Activated naive CD8-positive, alpha-beta T cell treated with anti-CD3 and anti-CD28 coated beads, Interleukin-2, amount 50 U/mL, for 24 hours (primary cell): ENCODE results near the gene INIP.

Experiments used
- ATAC-seq: fragments of 150-1000 bp; cut with Tn5 transposase; one replicate; pipeline ENCODE4 v1.10.0; 2021
- DNase-seq: peaks from one replicate; pipeline ENCODE4 v3.0.0; 2021
- H3K27ac Mint-ChIP-seq: one replicate; pipeline ENCODE4 v1.8.0; 2021; ENCODE audit warnings: mild to moderate bottlenecking, mixed read lengths
- H3K27me3 Mint-ChIP-seq: one replicate; pipeline ENCODE4 v1.8.0; 2021; ENCODE audit warnings: mixed read lengths
- H3K36me3 Mint-ChIP-seq: one replicate; pipeline ENCODE4 v1.8.0; 2021; ENCODE audit warnings: low read depth, mixed read lengths
- H3K4me1 Mint-ChIP-seq: one replicate; pipeline ENCODE4 v1.8.0; 2021; ENCODE audit warnings: mixed read lengths
- H3K4me3 Mint-ChIP-seq: one replicate; pipeline ENCODE4 v1.8.0; 2021; ENCODE audit warnings: mild to moderate bottlenecking, moderate library complexity, mixed read lengths
- H3K9me3 Mint-ChIP-seq: one replicate; pipeline ENCODE4 v1.8.0; 2021; ENCODE audit warnings: mixed read lengths

INIP gene

GRCh38 chr9:112670991-112671625, 46.8 kb downstream of the INIP start:
- ATAC-seq (no peak), DNase-seq (no peak)
- H3K4me3 Mint-ChIP-seq, result no peak overlapping the region
- H3K9me3 Mint-ChIP-seq, result no peaks in the 10 kb centered on the region
- H3K27me3 Mint-ChIP-seq, result no peaks in the 10 kb centered on the region
- no peaks in the 10 kb centered on the region for H3K4me1 Mint-ChIP-seq
- H3K36me3 Mint-ChIP-seq, result no peaks in the 10 kb centered on the region
- H3K27ac Mint-ChIP-seq, result no peak overlapping the region

- Mint-ChIP-seq H3K36me3 (no peaks in the 10 kb centered on the region), H3K27me3 (no peaks in the 10 kb centered on the region)
Observed at GRCh38 chr9:112669326-112669725, 48.6 kb downstream of the INIP start.

GRCh38 chr9:112665347-112665746, 52.6 kb downstream of the INIP start:
- Mint-ChIP-seq H3K36me3 (no peaks in the 10 kb centered on the region), H3K4me3 (no peak overlapping the region), H3K27me3 (no peaks in the 10 kb centered on the region), H3K27ac (no peak overlapping the region), H3K4me1 (no peaks in the 10 kb centered on the region), H3K9me3 (no peaks in the 10 kb centered on the region)
- no peak for DNase-seq
- no peak for ATAC-seq

More at GRCh38 chr9:112669326-112669725, 48.6 kb downstream of the INIP start:
- no peaks in the 10 kb centered on the region for H3K4me1 Mint-ChIP-seq
- H3K27ac Mint-ChIP-seq, result no peak overlapping the region
- no peaks in the 10 kb centered on the region for H3K9me3 Mint-ChIP-seq
- DNase-seq (no peak), ATAC-seq (no peak)
- H3K4me3 Mint-ChIP-seq, result no peak overlapping the region

GRCh38 chr9:112664531-112664930, 53.4 kb downstream of the INIP start:
- ATAC-seq (no peak), DNase-seq (no peak)
- Mint-ChIP-seq H3K27me3 (no peaks in the 10 kb centered on the region), H3K27ac (no peak overlapping the region), H3K9me3 (no peaks in the 10 kb centered on the region), H3K36me3 (no peaks in the 10 kb centered on the region), H3K4me1 (no peaks in the 10 kb centered on the region), H3K4me3 (no peak overlapping the region)

- no peak for ATAC-seq
- no peak for DNase-seq
Observed at GRCh38 chr9:112663681-112664080, 54.2 kb downstream of the INIP start.

GRCh38 chr9:112659906-112660305, 58.0 kb downstream of the INIP start:
- Mint-ChIP-seq H3K36me3 (no peaks in the 10 kb centered on the region), H3K27ac (no peak overlapping the region), H3K4me3 (no peak overlapping the region), H3K4me1 (no peaks in the 10 kb centered on the region), H3K27me3 (no peaks in the 10 kb centered on the region), H3K9me3 (no peaks in the 10 kb centered on the region)
- DNase-seq (no peak), ATAC-seq (no peak)

More at GRCh38 chr9:112663681-112664080, 54.2 kb downstream of the INIP start:
- no peaks in the 10 kb centered on the region for H3K36me3 Mint-ChIP-seq
- no peaks in the 10 kb centered on the region for H3K9me3 Mint-ChIP-seq
- H3K4me1 Mint-ChIP-seq, result no peaks in the 10 kb centered on the region
- no peak overlapping the region for H3K4me3 Mint-ChIP-seq
- no peak overlapping the region for H3K27ac Mint-ChIP-seq
- H3K27me3 Mint-ChIP-seq, result no peaks in the 10 kb centered on the region

GRCh38 chr9:112655668-112656067, 62.2 kb downstream of the INIP start:
- no peaks in the 10 kb centered on the region for H3K4me1 Mint-ChIP-seq
- H3K27me3 Mint-ChIP-seq, result no peaks in the 10 kb centered on the region
- H3K36me3 Mint-ChIP-seq, result no peaks in the 10 kb centered on the region
- DNase-seq (no peak), ATAC-seq (no peak)
- no peak overlapping the region for H3K27ac Mint-ChIP-seq
- peaks cover 2% of the 10 kb centered on the region for H3K9me3 Mint-ChIP-seq
- H3K4me3 Mint-ChIP-seq, result no peak overlapping the region

- DNase-seq (no peak), ATAC-seq (no peak)
- no peaks in the 10 kb centered on the region for H3K27me3 Mint-ChIP-seq
- no peaks in the 10 kb centered on the region for H3K4me1 Mint-ChIP-seq
- no peak overlapping the region for H3K4me3 Mint-ChIP-seq
- peaks cover 4% of the 10 kb centered on the region for H3K36me3 Mint-ChIP-seq
- no peak overlapping the region for H3K27ac Mint-ChIP-seq
- peaks cover 12% of the 10 kb centered on the region for H3K9me3 Mint-ChIP-seq
Observed at GRCh38 chr9:112654282-112654681, 63.6 kb downstream of the INIP start.

GRCh38 chr9:112648624-112649023, 69.3 kb downstream of the INIP start:
- H3K27ac Mint-ChIP-seq, result no peak overlapping the region
- no peaks in the 10 kb centered on the region for H3K4me1 Mint-ChIP-seq
- DNase-seq (no peak), ATAC-seq (no peak)
- no peak overlapping the region for H3K4me3 Mint-ChIP-seq
- H3K9me3 Mint-ChIP-seq, result peaks cover 37% of the 10 kb centered on the region
- peaks cover 35% of the 10 kb centered on the region for H3K36me3 Mint-ChIP-seq
- H3K27me3 Mint-ChIP-seq, result no peaks in the 10 kb centered on the region

- no peak for DNase-seq
- Mint-ChIP-seq H3K27me3 (no peaks in the 10 kb centered on the region), H3K27ac (no peak overlapping the region), H3K4me3 (no peak overlapping the region), H3K36me3 (peaks cover 35% of the 10 kb centered on the region), H3K4me1 (no peaks in the 10 kb centered on the region), H3K9me3 (peaks cover 37% of the 10 kb centered on the region)
- ATAC-seq, result no peak
Observed at GRCh38 chr9:112647596-112647995, 70.3 kb downstream of the INIP start.

GRCh38 chr9:112642126-112642525, 75.8 kb downstream of the INIP start:
- H3K9me3 Mint-ChIP-seq, result peaks cover 22% of the 10 kb centered on the region
- H3K4me1 Mint-ChIP-seq, result no peaks in the 10 kb centered on the region
- no peak overlapping the region for H3K27ac Mint-ChIP-seq
- ATAC-seq (no peak), DNase-seq (no peak)
- H3K36me3 Mint-ChIP-seq, result peaks cover 23% of the 10 kb centered on the region
- H3K27me3 Mint-ChIP-seq, result no peaks in the 10 kb centered on the region
- H3K4me3 Mint-ChIP-seq, result no peak overlapping the region

- Mint-ChIP-seq H3K4me3 (no peak overlapping the region), H3K9me3 (peaks cover 14% of the 10 kb centered on the region), H3K27ac (no peak overlapping the region), H3K36me3 (peaks cover 12% of the 10 kb centered on the region), H3K4me1 (no peaks in the 10 kb centered on the region), H3K27me3 (no peaks in the 10 kb centered on the region)
- ATAC-seq (no peak), DNase-seq (no peak)
Observed at GRCh38 chr9:112640311-112640710, 77.6 kb downstream of the INIP start.
